ENCODE results near the gene HECW1. TPM values are rescaled to one million over a fixed set of nuclear protein-coding genes. Genes with fewer than 3 reads are reported as not detected.

The HECW1 gene
- total RNA-seq, 1 donor from 2014 or later: not detected

GRCh38 chr7:43372676-43373355 lies 260.4 kb downstream of the HECW1 start:
- ChIA-PET CTCF (no interaction called here), POLR2A (no interaction called here)

GRCh38 chr7:43377196-43377960 lies 264.9 kb downstream of the HECW1 start:
- no peak for ATAC-seq (ENCODE audit: low read depth)
- no peaks in the 10 kb centered on the region for H3K9me3 Mint-ChIP-seq
- no peak for DNase-seq
- CTCF ChIA-PET: no interaction called here
- no peaks in the 10 kb centered on the region for H3K36me3 Mint-ChIP-seq (ENCODE audit: low read depth)
- H3K4me1 Mint-ChIP-seq: no peaks in the 10 kb centered on the region
- no peak overlapping the region for H3K4me3 Mint-ChIP-seq
- TF ChIP-seq, protein P1, sequence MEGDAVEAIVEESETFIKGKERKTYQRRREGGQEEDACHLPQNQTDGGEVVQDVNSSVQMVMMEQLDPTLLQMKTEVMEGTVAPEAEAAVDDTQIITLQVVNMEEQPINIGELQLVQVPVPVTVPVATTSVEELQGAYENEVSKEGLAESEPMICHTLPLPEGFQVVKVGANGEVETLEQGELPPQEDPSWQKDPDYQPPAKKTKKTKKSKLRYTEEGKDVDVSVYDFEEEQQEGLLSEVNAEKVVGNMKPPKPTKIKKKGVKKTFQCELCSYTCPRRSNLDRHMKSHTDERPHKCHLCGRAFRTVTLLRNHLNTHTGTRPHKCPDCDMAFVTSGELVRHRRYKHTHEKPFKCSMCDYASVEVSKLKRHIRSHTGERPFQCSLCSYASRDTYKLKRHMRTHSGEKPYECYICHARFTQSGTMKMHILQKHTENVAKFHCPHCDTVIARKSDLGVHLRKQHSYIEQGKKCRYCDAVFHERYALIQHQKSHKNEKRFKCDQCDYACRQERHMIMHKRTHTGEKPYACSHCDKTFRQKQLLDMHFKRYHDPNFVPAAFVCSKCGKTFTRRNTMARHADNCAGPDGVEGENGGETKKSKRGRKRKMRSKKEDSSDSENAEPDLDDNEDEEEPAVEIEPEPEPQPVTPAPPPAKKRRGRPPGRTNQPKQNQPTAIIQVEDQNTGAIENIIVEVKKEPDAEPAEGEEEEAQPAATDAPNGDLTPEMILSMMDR (IDR thresholded peaks at IDR 0.05): no peak
- POLR2A ChIA-PET: no interaction called here
- H3K27me3 Mint-ChIP-seq: peaks cover 5% of the 10 kb centered on the region
- intact Hi-C loops (cut with micrococcal nuclease): no loop called here
- H3K27ac Mint-ChIP-seq: no peak overlapping the region

More at GRCh38 chr7:43372676-43373355, 260.4 kb downstream of the HECW1 start:
- TF ChIP-seq, protein P1 (IDR thresholded peaks at IDR 0.05): no peak
- no peaks in the 10 kb centered on the region for H3K4me1 Mint-ChIP-seq
- no peak overlapping the region for H3K4me3 Mint-ChIP-seq
- H3K27me3 Mint-ChIP-seq: peaks cover 2% of the 10 kb centered on the region
- intact Hi-C loops (cut with micrococcal nuclease): no loop called here
- no peaks in the 10 kb centered on the region for H3K9me3 Mint-ChIP-seq
- ATAC-seq (ENCODE audit: low read depth): no peak
- no peak for DNase-seq
- H3K27ac Mint-ChIP-seq: no peak overlapping the region
- H3K36me3 Mint-ChIP-seq (ENCODE audit: low read depth): no peaks in the 10 kb centered on the region

DNA sequence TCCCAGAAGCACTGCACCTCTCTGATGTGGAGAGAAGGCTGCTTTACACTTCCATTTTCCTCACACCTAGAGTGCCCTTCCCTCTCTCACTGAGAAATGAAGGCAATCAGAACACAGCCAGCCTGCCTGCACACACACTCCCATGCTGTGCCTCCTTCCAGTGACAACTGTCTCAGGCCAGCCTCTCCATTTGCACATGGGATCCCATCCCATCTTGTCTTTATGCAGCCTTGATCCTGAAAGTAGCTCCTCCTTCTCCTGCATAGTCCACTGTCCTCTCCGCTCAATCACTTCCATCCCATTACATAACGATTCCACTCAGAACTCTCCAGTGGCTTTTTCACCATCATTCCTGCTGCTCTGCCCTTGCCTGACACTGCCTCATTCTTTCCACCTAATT lies 266.8 kb downstream of the HECW1 start:
- CTCF ChIA-PET: no interaction called here
- POLR2A ChIA-PET: no interaction called here
- TF ChIP-seq, protein P1 (IDR thresholded peaks at IDR 0.05): no peak
- H3K27me3 Mint-ChIP-seq: peaks cover 7% of the 10 kb centered on the region
- intact Hi-C loops (cut with micrococcal nuclease): no loop called here
- H3K4me1 Mint-ChIP-seq: no peaks in the 10 kb centered on the region
- no peaks in the 10 kb centered on the region for H3K9me3 Mint-ChIP-seq
- H3K36me3 Mint-ChIP-seq (ENCODE audit: low read depth): no peaks in the 10 kb centered on the region
- H3K4me3 Mint-ChIP-seq: no peak overlapping the region
- no peak overlapping the region for H3K27ac Mint-ChIP-seq
- no peak for ATAC-seq (ENCODE audit: low read depth)
- no peak for DNase-seq

GRCh38 chr7:43384616-43385308 lies 272.3 kb downstream of the HECW1 start:
- no peak overlapping the region for H3K27ac Mint-ChIP-seq
- H3K4me1 Mint-ChIP-seq: no peaks in the 10 kb centered on the region
- CTCF ChIA-PET: no interaction called here
- TF ChIP-seq, protein P1 (IDR thresholded peaks at IDR 0.05): no peak
- H3K27me3 Mint-ChIP-seq: peaks cover 24% of the 10 kb centered on the region
- DNase-seq (no peak), ATAC-seq (ENCODE audit: low read depth) (no peak)
- intact Hi-C loops (cut with micrococcal nuclease): no loop called here
- H3K9me3 Mint-ChIP-seq: peaks cover 4% of the 10 kb centered on the region
- POLR2A ChIA-PET: no interaction called here
- no peaks in the 10 kb centered on the region for H3K36me3 Mint-ChIP-seq (ENCODE audit: low read depth)
- H3K4me3 Mint-ChIP-seq: no peak overlapping the region

- CTCF ChIA-PET: no interaction called here
- intact Hi-C loops (cut with micrococcal nuclease): no loop called here
- Mint-ChIP-seq H3K4me1 (no peaks in the 10 kb centered on the region), H3K27me3 (peaks cover 23% of the 10 kb centered on the region), H3K4me3 (no peak overlapping the region), H3K36me3 (ENCODE audit: low read depth) (no peaks in the 10 kb centered on the region), H3K9me3 (peaks cover 4% of the 10 kb centered on the region), H3K27ac (no peak overlapping the region)
- DNase-seq: no peak
- POLR2A ChIA-PET: no interaction called here
- TF ChIP-seq, protein P1 (IDR thresholded peaks at IDR 0.05): no peak
- no peak for ATAC-seq (ENCODE audit: low read depth)
These were observed 272.8 kb downstream of the HECW1 start for GRCh38 chr7:43385309-43385680.
